GM18499 (cell line): ENCODE data around the gene RETREG3.
"Not testable (repeated sequence)": the region's sequence is repeated elsewhere in the genome, so short reads cannot be mapped to it uniquely, and the experiment has no call there.

Experiments
- ATAC-seq: cut with Tn5 transposase; IDR thresholded peaks from one replicate; pipeline ENCODE4 v1.9.1; 2021; ENCODE audit warnings: moderate number of reproducible peaks; ENCODE audit not compliant: insufficient read depth, unreplicated experiment

RETREG3 gene

DNA sequence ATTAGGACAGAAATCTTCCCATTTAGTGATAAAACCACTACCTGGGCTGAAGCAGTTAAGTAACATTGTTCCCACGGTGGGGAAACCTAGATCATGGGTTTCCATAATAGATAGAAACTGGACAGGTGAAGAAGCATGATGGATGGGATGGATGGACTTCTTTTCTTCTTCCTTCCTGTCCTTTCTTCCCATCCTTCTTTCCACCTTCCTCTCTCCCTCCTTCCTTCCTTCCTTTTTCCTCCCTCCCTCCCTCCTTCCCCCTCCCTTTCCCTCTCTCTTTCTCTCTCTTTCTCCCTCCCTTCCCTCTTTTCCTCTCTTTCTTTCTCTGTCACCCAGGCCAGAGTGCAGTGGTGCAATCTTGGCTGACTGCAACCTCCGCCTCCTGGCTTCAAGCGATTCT is 34.7 kb downstream of the RETREG3 start:
- no peak for ATAC-seq

DNA sequence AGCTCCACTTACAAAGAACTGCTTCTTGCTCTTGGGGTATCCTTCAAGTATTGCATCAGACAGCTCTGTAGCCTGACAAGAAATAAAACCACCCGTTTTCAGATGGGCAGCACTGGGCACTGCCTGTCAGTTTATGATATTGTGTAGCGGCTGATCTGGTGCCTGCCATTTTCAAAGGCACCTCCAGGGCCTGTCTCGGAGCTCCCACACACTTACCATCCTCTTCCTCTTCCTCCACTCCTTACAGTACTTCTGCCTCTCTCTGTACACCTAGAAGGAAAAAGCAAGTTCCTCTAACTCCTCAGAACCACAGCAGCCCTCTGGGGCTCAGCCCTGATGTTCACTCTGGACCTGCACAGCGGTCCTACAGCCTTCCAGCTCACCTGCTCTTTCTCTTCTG is 36.1 kb downstream of the RETREG3 start:
- ATAC-seq: no peak

DNA sequence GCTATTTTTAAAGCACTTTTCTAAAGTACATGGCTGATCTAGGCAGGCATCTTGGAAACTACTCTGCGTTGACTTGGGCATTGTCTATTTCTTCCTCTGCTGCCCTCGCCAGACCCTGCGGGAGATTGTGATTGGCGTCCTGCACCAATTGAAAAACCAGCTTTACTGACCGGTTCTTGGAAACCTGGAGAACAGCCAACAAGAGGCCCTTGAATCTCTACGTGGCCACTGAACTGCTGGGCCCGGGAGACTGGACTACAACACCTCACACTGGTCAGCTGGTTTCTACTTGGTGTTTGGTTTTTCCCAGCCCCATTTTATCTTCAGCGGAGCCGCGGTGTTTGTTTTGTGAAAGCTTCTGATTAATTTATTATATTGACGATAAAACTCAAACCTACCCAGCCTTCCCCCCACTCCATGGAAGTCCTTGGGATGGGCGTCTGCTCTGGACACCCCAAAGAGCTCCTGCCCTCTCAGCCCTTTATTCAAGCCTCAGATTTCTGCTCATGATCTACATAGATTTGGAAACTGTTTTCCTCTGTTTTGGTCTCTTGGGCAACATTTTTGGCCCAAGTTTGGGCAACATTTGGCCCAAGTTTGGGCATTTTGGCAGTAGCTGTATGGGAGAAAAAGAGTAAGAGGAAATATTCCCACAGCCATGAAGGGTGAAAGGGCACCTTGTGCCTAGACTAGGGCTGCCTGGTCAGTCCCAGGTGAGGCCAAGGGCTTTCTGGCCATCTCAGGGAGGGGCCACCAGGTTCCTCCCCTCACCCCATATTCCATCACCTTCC is 37.5 kb downstream of the RETREG3 start:
- no peak for ATAC-seq

DNA sequence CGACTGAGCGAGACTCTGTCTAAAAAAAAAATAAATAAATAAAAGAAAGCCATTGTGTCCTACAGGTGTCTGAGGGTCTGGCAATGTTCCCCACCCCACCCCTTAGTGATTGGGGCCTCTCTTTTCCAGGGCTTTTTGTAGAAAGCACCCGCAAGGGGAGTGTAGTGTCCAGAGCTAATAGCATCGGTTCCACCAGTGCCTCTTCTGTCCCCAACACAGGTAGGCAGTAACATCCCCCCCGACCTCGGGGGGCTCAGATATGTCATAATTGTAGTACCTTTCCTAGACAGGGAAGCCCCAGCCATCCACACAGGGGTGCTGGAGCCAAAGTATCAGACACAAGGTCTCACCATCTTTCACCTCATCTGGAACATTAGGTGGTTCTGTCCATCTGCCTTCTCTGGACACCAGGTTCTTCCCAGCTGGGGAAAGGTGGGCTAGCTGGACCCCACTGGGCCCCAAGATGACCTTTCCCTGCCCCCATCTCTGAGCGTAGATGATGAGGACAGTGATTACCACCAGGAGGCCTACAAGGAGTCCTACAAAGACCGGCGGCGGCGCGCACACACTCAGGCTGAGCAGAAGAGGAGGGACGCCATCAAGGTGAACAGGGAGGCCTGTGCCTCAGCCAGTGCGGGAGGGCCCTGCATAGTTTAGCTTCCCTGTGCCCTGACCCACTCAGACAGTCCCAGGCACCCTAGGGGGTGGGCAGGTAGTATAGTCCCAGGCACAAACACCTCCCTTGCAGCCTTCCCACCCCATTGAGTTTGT is 40.6 kb downstream of the RETREG3 start:
- ATAC-seq: no peak

DNA sequence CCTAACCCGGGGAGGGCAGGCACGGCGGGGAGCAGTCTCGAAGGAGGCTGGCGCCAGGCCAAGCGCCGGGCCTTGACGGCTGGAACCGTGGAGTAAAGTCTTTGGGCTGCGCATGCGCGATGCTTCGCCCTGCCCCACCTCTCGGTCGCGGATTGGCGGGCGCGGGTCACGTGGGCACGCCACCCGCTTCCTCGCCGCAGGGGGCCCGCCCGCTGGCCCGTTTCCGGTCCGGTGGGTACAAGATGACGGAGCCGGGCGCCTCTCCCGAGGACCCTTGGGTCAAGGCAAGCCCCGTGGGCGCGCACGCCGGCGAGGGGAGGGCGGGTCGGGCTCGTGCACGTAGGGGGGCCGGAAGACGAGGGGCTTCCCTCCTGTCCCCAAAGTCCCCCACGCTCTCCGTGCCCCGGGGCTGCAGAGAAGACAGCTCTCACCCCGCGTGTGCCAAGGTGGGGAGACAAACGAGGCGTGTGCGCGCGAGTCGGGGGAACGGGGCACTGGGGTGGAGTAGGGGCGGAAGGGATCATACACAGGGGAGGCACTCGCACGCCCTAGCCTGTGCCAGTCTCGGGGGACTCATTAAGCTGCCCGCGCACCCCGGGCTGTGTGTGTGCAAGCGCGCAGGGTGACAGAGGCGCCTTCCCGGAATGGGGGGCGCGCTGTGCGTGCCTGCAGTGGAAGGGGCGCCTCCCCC is 42.1 kb downstream of the RETREG3 start, which contains the start of gene MLX:
Gene MLX, plus strand, starts transcription at position 218 of the 691 bp plus-strand sequence. Its CDS starts 25 bp downstream, at position 243.
- ATAC-seq: no peak

DNA sequence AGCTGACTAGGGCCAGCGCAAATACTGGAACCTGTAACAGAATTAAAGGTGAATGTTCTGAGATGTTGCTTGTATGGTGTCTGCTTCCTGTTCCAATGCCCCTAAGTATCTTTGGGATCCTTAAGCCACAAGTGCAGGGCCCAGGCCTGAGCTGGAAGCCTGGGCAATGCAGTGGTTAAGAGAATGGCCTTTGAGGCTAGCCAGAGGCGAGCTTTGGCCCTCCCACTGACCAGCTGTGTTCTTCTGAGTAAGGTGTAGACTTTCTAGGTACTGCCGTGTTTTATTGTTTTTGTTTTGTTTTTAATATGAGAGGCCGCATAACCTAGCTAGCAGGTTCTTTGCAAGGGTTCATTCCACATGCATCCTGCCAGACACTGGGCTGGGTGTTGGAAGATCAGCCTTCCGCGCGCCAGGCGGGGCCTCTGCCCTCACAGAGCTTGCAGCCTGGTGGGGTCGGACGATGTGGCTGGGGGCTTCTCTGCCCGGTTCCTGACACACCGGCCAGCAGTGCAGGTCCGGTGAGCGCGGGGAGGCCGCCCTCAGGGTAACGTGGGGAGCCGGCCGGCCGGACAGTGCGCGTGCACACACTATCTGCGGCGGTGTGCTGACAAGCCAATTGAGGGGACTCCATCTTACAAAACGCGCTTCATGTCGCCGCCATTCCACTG is 42.8 kb downstream of the RETREG3 start:
- ATAC-seq: no peak

DNA sequence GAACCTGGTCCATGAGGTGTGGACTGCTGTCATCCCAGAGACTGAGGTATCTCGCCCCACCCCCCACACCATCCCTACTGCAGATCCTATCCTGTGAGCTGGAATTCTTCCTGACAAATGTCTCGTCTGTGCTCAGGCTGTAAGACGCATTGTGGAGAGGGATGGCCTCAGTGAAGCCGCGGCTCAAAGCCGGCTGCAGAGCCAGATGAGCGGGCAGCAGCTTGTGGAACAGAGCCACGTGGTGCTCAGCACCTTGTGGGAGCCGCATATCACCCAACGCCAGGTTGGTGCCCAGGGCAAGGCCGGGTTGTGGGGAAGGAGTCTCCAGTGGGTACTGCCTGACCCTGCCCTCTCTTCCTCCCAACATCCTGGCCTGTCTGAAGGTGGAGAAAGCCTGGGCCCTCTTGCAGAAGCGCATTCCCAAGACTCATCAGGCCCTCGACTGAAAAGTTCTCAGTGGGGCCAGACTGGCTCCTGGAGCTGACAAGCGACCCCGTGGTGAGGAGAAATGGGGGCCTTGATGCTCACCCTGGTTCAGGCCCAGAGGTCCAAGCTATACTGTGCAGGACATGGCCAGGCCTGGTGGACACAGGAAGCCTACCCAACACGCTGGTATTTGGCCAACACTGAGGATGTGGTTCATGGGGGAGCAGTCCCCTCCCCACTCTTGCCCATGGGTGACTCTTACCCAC is 43.5 kb downstream of the RETREG3 start:
- ATAC-seq: no peak

DNA sequence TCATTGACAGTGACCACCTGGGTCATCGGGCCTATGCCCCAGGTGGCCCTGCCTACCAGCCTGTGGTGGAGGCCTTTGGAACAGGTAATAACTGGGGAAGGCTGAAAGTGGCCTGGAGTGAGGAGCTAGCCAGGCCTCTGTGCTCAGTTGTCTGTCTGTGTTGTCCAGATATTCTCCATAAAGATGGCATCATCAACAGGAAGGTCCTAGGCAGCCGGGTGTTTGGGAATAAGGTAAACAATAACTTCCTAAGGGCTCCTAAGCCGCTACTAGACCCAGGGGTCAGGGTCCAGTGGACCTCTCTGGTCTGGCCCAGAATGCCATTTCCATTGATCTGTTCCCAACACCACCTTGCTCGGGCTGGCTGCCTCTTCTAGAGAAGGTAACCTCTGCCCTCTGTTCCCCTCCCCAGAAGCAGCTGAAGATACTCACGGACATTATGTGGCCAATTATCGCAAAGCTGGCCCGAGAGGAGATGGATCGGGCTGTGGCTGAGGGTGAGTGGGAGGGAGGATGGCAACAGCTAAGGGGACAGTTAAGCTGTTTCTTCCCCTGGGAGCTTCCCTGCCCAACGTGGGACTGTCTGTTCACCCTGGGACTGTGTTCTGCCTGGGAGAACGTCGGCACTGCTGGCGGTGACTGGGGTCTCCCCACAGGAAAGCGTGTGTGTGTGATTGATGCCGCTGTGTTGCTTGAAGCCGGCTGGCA is 44.2 kb downstream of the RETREG3 start:
- no peak for ATAC-seq

DNA sequence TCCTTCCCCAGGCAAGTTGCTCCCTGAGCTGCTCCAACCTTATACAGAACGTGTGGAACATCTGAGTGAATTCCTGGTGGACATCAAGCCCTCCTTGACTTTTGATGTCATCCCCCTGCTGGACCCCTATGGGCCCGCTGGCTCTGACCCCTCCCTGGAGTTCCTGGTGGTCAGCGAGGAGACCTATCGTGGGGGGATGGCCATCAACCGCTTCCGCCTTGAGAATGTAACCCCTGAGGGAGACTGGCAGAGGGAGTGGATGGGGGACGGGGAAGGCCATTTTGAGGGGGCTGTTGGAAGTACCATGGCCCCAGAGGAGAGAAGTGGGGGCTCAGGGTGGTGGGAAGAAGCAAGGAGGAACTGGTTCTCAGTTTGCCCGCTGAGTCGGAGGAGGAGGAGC is 45.2 kb downstream of the RETREG3 start:
- no peak for ATAC-seq

DNA sequence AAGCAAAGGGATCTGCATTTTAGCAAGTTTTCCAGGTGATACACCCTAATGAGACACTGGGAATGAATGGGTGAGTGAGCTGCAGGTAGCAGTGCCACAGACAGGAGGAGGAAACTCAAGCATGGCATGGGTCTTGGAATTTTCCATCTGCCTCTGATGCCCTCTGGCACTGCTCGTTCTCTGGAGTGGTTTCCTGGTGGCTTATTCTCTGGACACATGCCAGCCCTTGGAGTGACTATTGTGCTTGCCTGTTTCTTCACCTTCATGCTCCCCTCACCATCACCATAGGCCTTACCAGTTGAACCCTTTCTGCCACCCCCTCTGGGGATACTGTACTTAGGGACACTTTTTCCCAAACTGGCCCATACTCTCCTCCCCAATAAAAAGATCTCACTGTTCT is 45.6 kb downstream of the RETREG3 start:
- ATAC-seq: no peak

DNA sequence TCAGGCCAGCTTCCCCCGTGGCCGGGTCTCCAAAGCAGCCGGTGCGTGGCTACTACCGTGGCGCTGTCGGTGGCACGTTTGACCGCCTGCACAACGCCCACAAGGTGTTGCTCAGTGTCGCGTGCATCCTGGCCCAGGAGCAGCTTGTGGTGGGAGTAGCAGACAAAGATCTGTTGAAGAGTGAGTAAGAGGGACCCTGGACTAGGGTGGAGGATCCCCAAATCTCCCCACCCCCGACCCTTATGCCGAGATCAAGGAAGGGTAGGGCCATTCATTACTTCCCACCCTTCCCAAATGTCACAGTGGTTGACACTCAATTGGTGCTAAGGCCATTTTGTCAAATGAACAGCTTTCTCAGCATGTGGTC is 46.0 kb downstream of the RETREG3 start:
- no peak for ATAC-seq

DNA sequence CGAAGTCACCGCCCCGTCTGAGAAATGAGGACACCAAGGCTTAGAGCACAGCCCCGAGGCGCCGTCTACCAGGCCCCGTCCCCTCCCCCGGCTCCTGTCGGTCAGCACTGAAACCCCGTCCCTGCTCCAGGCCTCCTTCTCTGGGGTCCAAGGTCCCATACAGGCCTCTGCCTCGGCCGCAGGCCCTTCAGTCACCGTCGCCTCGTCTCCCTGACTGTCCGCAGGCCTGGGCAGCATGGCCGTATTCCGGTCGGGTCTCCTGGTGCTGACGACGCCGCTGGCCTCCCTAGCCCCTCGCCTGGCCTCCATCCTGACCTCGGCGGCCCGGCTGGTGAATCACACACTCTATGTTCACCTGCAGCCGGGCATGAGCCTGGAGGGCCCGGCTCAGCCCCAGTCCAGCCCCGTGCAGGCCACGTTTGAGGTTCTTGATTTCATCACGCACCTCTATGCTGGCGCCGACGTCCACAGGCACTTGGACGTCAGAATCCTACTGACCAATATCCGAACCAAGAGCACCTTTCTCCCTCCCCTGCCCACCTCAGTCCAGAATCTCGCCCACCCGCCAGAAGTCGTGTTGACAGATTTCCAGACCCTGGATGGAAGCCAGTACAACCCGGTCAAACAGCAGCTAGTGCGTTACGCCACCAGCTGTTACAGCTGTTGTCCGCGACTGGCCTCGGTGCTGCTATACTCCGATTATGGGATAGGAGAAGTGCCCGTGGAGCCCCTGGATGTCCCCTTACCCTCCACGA is 46.6 kb downstream of the RETREG3 start:
- ATAC-seq: no peak

DNA sequence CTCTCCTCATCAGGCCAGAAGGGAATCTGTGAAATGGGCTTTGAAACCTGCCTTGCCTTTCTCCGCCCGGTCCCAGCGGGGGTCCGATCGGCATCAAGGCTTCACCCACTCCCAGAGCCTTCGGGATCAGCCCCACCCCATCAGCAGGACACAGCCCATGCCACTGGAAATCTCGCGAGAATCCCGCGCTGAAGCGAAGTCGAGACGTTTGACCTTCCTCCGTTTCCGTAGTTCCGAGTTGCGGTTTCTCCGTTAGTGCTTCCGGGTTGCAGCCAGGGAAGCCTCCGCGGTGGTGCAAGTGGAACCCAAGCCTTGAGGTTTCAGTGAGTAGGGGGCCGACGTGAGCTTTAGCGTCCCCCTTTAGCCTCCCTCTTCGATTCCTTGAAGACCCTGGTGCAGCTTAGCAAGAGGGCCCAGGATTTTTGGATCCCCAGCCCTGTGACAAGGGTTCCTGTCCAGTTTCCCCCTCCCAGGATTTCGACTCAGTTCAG is 47.2 kb downstream of the RETREG3 start, which contains the start of gene COASY:
Gene COASY, plus strand, starts transcription at position 252 of the 491 bp plus-strand sequence. CDS start 475 bp downstream, outside the sequence.
- no peak for ATAC-seq

DNA sequence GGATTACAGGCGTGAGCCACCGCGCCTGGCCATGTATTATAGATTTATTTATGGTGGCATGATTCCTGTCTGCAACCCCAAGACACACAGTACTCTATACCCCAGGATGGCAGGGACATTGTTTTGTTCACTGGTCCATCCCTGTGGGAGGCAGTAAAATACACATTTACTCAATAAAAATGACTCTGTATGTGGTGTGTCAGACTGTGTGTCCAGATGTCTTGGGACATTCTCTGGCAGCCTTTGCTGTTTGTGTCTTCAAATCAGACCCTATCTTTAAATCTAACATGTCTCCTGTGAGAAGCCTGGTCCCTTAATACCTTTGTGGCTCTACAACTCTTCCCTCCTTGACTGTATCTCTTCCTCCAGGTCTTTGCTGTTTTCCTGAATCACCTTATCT is 48.9 kb downstream of the RETREG3 start:
- ATAC-seq: no peak

DNA sequence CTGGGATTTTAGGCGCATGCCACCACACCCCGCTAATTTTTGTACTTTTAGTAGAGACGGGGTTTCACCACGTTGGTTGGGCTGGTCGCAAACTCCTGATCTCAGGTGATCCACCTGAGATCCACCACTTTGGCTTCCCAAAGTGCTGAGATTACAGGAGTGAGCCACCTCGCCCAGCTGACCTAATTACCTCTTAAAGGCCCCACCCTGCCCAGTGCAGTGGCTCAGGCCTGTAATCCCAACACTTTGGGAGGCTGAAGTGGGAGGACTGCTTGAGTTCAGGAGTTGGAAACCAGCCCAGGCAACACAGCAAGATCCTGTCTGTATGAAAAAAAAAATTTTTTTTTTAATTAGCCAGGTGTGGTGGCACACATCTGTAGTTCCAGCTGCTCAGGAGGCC is 50.1 kb downstream of the RETREG3 start:
- no peak for ATAC-seq

DNA sequence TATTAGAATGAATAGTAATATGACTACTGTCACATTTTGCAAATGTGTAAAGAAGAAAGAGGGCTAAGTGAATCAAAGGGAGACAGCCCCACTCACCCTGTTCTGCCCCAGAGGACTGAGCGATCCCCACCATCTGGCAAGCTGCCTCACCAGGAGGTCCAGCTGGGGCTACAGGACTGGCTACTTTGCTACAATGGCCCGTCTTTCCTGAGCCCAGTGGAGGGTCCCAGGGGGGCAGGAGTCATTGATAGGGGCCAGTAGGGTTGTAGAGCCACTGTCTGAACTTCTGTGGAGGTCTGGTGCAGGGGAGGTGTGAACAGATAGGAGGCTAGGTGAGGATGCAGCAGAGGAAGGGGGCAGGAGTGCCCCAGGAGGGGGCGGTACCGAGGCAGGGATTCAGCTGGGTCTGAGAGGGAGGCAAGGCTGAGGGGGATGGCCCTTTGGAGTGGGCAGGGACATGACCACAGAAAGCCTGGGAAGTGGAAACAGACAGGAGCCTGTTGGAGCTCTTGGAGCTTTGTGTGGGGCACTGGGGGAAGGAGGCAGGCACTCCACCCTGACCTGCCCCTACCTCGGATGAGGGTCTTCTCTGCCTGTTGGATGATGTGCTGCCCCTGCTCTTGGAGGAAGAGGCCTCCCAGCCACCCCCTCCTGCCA is 53.1 kb downstream of the RETREG3 start:
- not testable (repeated sequence) for ATAC-seq

DNA sequence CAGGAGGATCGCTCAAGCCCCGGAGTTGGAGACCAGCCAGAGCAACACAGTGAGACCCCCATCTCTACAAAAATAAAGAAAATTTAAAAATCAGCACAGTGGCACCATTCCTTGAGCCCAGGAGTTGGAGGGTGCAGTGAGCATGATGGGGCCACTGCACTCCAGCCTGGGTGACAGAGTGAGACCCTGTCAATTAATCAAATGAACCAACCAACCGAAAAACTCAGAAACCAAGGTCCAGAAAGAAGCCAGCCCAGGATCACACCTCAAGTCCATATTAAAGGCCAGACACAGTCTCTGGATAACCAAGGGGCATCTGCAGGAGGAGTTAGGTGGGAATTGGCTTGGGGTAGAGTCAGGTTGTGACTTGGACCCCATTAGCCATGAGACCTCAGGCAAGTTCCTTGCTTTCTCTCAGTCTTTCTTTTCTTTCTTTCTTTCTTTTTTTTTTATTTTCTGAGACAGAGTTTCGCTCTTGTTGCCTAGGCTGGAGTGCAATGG is 54.0 kb downstream of the RETREG3 start:
- no peak for ATAC-seq
